B cell (primary cell): Measurements from ENCODE around the gene ARL4A.

Source experiments
- EZH2 ChIP-seq: IDR thresholded peaks from 2 replicates; pipeline ENCODE4 v1.6.1; 2012; ENCODE audit warnings: borderline replicate concordance, low read depth, mild to moderate bottlenecking, moderate library complexity, low read length; ENCODE audit not compliant: insufficient read depth, poor library complexity, severe bottlenecking
- TF ChIP-seq, protein P1 (sequence below): fragments of 200-600 bp; IDR thresholded peaks from one replicate; pipeline ENCODE4 v1.8.0; 2022; ENCODE audit warnings: antibody characterized with exemption, mild to moderate bottlenecking

DNA sequence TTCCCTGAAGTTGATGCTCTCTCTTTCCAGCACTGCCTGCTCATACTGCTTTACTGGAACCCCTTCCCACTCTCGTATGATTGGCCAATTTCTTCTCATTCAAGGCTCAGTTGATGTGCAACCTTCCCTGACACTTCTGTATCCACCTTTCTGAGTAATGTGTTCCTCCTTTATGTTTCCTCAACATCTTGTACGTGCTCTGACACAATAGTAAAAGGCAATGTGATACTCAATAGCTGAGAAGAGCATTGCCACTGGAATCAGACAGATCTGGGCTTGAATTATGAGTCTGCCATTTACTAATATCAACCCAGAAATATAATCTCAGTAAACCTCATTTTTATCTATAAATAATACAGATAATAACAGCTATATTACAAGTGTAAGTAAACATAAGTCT is 34.7 kb downstream of the ARL4A start:
- TF ChIP-seq, protein P1, sequence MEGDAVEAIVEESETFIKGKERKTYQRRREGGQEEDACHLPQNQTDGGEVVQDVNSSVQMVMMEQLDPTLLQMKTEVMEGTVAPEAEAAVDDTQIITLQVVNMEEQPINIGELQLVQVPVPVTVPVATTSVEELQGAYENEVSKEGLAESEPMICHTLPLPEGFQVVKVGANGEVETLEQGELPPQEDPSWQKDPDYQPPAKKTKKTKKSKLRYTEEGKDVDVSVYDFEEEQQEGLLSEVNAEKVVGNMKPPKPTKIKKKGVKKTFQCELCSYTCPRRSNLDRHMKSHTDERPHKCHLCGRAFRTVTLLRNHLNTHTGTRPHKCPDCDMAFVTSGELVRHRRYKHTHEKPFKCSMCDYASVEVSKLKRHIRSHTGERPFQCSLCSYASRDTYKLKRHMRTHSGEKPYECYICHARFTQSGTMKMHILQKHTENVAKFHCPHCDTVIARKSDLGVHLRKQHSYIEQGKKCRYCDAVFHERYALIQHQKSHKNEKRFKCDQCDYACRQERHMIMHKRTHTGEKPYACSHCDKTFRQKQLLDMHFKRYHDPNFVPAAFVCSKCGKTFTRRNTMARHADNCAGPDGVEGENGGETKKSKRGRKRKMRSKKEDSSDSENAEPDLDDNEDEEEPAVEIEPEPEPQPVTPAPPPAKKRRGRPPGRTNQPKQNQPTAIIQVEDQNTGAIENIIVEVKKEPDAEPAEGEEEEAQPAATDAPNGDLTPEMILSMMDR = no peak
- no peak for TF ChIP-seq EZH2
